ENCODE measurements around the gene TCHHL1.

- TF ChIP-seq, protein P1, sequence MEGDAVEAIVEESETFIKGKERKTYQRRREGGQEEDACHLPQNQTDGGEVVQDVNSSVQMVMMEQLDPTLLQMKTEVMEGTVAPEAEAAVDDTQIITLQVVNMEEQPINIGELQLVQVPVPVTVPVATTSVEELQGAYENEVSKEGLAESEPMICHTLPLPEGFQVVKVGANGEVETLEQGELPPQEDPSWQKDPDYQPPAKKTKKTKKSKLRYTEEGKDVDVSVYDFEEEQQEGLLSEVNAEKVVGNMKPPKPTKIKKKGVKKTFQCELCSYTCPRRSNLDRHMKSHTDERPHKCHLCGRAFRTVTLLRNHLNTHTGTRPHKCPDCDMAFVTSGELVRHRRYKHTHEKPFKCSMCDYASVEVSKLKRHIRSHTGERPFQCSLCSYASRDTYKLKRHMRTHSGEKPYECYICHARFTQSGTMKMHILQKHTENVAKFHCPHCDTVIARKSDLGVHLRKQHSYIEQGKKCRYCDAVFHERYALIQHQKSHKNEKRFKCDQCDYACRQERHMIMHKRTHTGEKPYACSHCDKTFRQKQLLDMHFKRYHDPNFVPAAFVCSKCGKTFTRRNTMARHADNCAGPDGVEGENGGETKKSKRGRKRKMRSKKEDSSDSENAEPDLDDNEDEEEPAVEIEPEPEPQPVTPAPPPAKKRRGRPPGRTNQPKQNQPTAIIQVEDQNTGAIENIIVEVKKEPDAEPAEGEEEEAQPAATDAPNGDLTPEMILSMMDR (IDR thresholded peaks at IDR 0.05) = no peak
- no peak for TF ChIP-seq POLR2A (IDR thresholded peaks at IDR 0.05)
Observed at GRCh38 chr1:152042030-152042429, 46.8 kb downstream of the TCHHL1 start.
